Measurements from ENCODE around the gene PCDHA1.
"Not testable (repeated sequence)": the region's sequence is repeated elsewhere in the genome, so short reads cannot be mapped to it uniquely, and the experiment has no call there.

The PCDHA1 gene

GRCh38 chr5:140785905-140786686, at the start of gene PCDHA1:
PCDHA1 (plus strand) TSS chr5:140786140.
- no peak for DNase-seq (ENCODE audit: low spot score)

GRCh38 chr5:140737486-140737885, 48.5 kb upstream of the PCDHA1 start:
- no peak for DNase-seq (ENCODE audit: low spot score)

GRCh38 chr5:140741967-140742366, 44.0 kb upstream of the PCDHA1 start:
- no peak for DNase-seq (ENCODE audit: low spot score)

GRCh38 chr5:140753561-140753960, 32.4 kb upstream of the PCDHA1 start:
- DNase-seq (ENCODE audit: low spot score), result no peak

- DNase-seq (ENCODE audit: low spot score), result no peak
Measured at GRCh38 chr5:140764177-140764973, 21.6 kb upstream of the PCDHA1 start.

GRCh38 chr5:140767444-140767843, 18.5 kb upstream of the PCDHA1 start:
- DNase-seq (ENCODE audit: low spot score), result no peak

- DNase-seq (ENCODE audit: low spot score), result no peak
Measured at GRCh38 chr5:140780512-140780911, 5.4 kb upstream of the PCDHA1 start.

GRCh38 chr5:140787422-140787821, 1.5 kb downstream of the PCDHA1 start:
- not testable (repeated sequence) for DNase-seq (ENCODE audit: low spot score)

- not testable (repeated sequence) for DNase-seq (ENCODE audit: low spot score)
Measured at GRCh38 chr5:140787849-140788504, 2.0 kb downstream of the PCDHA1 start.

GRCh38 chr5:140791089-140791488, 5.1 kb downstream of the PCDHA1 start:
- DNase-seq (ENCODE audit: low spot score), result no peak

- peak; percentile 38 for DNase-seq (ENCODE audit: low spot score)
Measured at GRCh38 chr5:140794595-140795258, 8.8 kb downstream of the PCDHA1 start, which contains the start of gene PCDHA2. PCDHA2 (plus strand) TSS chr5:140794852.

- peak; percentile 62 for DNase-seq (ENCODE audit: low spot score)
Measured at GRCh38 chr5:140795259-140795641, 9.3 kb downstream of the PCDHA1 start.

GRCh38 chr5:140796072-140796717, 10.3 kb downstream of the PCDHA1 start:
- not testable (repeated sequence) for DNase-seq (ENCODE audit: low spot score)

GRCh38 chr5:140796718-140797095, 10.8 kb downstream of the PCDHA1 start:
- no peak for DNase-seq (ENCODE audit: low spot score)

GRCh38 chr5:140800816-140801493, 15.0 kb downstream of the PCDHA1 start, which contains the start of gene PCDHA3:
PCDHA3 (plus strand) TSS chr5:140801057.
- peak; percentile 46 for DNase-seq (ENCODE audit: low spot score)

GRCh38 chr5:140801494-140801841, 15.5 kb downstream of the PCDHA1 start:
- peak; percentile 61 for DNase-seq (ENCODE audit: low spot score)

- DNase-seq (ENCODE audit: low spot score), result not testable (repeated sequence)
Measured at GRCh38 chr5:140802381-140802780, 16.4 kb downstream of the PCDHA1 start.

- no peak for DNase-seq (ENCODE audit: low spot score)
Measured at GRCh38 chr5:140802781-140803271, 16.9 kb downstream of the PCDHA1 start.

GRCh38 chr5:140806834-140807775, 21.2 kb downstream of the PCDHA1 start, which contains the start of gene PCDHA4:
PCDHA4 (plus strand) TSS chr5:140807068.
- peak; percentile 37 for DNase-seq (ENCODE audit: low spot score)
